HL-60 (cell line): ENCODE data around the gene LGALS7B.
"Not testable (repeated sequence)": the region's sequence is repeated elsewhere in the genome, so short reads cannot be mapped to it uniquely, and the experiment has no call there.

ENCODE experiments used
- CTCF ChIP-seq: IDR thresholded peaks from one replicate; pipeline ENCODE4 v1.5.1; 2011; ENCODE audit warnings: low read length, control low read depth, inconsistent platforms; ENCODE audit not compliant: insufficient read depth
- POLR2AphosphoS5 ChIP-seq: IDR thresholded peaks from 2 replicates; pipeline ENCODE4 v1.6.1; 2012; ENCODE audit warnings: low read depth
- SPI1 ChIP-seq: IDR thresholded peaks from 2 replicates; pipeline ENCODE4 v1.6.1; 2012; ENCODE audit warnings: low read depth, mild to moderate bottlenecking, borderline replicate concordance
- TF ChIP-seq, protein P1 (sequence below): IDR thresholded peaks from 2 replicates; pipeline ENCODE4 v1.6.1; 2012; ENCODE audit warnings: low read depth; ENCODE audit not compliant: insufficient replicate concordance

DNA sequence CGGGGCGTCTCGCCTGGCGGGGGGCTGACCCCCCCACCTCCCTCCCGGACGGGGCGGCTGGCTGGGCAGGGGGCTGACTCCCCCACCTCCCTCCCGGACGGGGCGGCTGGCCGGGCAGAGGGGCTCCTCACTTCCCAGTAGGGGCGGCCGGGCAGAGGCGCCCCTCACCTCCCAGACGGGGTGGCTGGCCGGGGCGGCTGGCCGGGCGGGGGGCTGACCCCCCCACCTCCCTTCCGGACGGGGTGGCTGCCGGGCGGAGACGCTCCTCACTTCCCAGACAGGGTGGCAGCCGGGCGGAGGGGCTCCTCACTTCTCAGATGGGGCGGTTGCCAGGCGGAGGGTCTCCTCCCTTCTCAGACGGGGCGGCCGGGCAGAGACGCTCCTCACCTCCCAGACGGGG is 8.8 kb downstream of the LGALS7B start:
- not testable (repeated sequence) for TF ChIP-seq CTCF, POLR2AphosphoS5, SPI1
- TF ChIP-seq, protein P1, sequence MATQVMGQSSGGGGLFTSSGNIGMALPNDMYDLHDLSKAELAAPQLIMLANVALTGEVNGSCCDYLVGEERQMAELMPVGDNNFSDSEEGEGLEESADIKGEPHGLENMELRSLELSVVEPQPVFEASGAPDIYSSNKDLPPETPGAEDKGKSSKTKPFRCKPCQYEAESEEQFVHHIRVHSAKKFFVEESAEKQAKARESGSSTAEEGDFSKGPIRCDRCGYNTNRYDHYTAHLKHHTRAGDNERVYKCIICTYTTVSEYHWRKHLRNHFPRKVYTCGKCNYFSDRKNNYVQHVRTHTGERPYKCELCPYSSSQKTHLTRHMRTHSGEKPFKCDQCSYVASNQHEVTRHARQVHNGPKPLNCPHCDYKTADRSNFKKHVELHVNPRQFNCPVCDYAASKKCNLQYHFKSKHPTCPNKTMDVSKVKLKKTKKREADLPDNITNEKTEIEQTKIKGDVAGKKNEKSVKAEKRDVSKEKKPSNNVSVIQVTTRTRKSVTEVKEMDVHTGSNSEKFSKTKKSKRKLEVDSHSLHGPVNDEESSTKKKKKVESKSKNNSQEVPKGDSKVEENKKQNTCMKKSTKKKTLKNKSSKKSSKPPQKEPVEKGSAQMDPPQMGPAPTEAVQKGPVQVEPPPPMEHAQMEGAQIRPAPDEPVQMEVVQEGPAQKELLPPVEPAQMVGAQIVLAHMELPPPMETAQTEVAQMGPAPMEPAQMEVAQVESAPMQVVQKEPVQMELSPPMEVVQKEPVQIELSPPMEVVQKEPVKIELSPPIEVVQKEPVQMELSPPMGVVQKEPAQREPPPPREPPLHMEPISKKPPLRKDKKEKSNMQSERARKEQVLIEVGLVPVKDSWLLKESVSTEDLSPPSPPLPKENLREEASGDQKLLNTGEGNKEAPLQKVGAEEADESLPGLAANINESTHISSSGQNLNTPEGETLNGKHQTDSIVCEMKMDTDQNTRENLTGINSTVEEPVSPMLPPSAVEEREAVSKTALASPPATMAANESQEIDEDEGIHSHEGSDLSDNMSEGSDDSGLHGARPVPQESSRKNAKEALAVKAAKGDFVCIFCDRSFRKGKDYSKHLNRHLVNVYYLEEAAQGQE, result not testable (repeated sequence)
